Astrocyte of the spinal cord (primary cell): Measurements from ENCODE around the gene DBNL.

Experiments used
- DNase-seq: peaks from one replicate; pipeline ENCODE4 v3.0.0; 2011; ENCODE audit warnings: low read depth, low spot score
- H3K4me3 ChIP-seq: 2 replicates; pipeline ENCODE4 v1.5.1; 2011; ENCODE audit warnings: low read depth, mild to moderate bottlenecking, low read length, moderate library complexity
- in situ Hi-C: cut with HindIII; loops from 2 replicates; pipeline ENCODE4 v1.10.0; 2017; ENCODE audit warnings: low sequenced_read_pairs
- TF ChIP-seq, protein P1 (sequence below): IDR thresholded peaks from 2 replicates; pipeline ENCODE4 v1.5.1; 2012; ENCODE audit warnings: low read depth, mild to moderate bottlenecking, low read length, inconsistent platforms

Gene DBNL

DNA sequence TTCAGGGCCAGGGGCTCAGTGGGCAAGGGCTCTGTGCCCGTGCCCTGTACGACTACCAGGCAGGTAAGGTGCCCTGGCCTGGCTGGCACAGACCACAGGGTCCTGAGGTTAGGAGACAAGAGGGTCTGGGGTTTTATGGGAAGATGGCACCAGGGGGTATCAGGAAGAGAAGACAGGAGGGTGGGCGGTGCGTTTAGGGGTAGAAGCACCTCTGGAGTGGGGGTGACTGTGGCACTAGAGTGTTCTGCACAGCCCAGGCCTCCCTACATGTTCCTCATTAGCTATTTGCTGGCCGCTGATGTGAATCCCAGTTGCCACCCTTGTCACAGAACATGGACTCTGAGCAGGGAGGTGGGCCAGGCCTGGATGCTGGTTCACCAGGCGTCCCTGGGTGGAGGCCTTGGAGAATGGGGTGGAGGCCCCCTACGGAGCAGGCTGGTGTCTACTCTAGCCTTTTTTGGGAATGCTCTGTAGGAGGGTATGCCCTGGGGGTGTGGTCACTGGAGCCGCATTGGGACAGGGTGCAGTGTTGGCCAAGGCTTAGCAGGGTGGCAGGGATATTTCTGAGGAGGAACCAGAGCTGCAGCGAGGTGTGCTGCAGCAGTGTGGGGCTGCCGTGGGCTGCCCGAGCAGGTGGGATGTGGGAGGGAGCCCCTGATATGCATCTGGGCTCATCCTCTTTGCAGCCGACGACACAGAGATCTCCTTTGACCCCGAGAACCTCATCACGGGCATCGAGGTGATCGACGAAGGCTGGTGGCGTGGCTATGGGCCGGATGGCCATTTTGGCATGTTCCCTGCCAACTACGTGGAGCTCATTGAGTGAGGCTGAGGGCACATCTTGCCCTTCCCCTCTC, 15.8 kb downstream of the DBNL start:
- in situ Hi-C loops = no loop called here
- TF ChIP-seq, protein P1, sequence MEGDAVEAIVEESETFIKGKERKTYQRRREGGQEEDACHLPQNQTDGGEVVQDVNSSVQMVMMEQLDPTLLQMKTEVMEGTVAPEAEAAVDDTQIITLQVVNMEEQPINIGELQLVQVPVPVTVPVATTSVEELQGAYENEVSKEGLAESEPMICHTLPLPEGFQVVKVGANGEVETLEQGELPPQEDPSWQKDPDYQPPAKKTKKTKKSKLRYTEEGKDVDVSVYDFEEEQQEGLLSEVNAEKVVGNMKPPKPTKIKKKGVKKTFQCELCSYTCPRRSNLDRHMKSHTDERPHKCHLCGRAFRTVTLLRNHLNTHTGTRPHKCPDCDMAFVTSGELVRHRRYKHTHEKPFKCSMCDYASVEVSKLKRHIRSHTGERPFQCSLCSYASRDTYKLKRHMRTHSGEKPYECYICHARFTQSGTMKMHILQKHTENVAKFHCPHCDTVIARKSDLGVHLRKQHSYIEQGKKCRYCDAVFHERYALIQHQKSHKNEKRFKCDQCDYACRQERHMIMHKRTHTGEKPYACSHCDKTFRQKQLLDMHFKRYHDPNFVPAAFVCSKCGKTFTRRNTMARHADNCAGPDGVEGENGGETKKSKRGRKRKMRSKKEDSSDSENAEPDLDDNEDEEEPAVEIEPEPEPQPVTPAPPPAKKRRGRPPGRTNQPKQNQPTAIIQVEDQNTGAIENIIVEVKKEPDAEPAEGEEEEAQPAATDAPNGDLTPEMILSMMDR = no peak
- H3K4me3 ChIP-seq = no peak overlapping the region
- no peak for DNase-seq

DNA sequence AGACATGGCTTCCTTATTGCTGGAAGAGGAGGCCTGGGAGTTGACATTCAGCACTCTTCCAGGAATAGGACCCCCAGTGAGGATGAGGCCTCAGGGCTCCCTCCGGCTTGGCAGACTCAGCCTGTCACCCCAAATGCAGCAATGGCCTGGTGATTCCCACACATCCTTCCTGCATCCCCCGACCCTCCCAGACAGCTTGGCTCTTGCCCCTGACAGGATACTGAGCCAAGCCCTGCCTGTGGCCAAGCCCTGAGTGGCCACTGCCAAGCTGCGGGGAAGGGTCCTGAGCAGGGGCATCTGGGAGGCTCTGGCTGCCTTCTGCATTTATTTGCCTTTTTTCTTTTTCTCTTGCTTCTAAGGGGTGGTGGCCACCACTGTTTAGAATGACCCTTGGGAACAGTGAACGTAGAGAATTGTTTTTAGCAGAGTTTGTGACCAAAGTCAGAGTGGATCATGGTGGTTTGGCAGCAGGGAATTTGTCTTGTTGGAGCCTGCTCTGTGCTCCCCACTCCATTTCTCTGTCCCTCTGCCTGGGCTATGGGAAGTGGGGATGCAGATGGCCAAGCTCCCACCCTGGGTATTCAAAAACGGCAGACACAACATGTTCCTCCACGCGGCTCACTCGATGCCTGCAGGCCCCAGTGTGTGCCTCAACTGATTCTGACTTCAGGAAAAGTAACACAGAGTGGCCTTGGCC, 16.6 kb downstream of the DBNL start:
- H3K4me3 ChIP-seq = no peak overlapping the region
- in situ Hi-C loops = no loop called here
- DNase-seq = no peak
- TF ChIP-seq, protein P1 = no peak

DNA sequence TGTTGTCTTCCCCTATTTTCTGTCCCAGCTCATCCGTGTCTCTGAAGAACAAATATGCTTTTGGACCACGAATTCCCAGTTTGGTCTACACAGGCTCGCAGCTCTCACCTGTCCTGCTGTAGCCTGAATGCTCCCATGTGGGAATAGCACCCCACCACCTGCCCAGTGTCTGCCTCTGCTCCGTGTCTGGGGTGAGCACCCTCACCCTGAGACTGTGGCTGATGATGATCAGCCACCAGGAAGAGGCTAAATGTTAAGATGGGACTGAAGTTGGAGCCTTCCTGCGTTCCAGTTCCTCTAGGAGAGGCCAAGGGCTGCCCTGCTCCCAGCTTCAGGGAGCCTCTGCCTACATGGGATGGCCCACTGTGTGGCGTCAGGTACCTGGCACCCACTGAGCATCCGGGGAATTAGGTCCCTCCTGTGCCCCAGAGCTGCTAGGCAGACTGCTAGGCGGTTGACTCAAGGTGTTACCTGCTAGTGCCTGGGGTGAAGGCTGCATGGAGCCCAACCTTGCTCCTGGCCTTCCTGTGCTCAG, 17.2 kb downstream of the DBNL start:
- in situ Hi-C loops = no loop called here
- TF ChIP-seq, protein P1 = no peak
- H3K4me3 ChIP-seq = no peak overlapping the region
- DNase-seq = no peak

DNA sequence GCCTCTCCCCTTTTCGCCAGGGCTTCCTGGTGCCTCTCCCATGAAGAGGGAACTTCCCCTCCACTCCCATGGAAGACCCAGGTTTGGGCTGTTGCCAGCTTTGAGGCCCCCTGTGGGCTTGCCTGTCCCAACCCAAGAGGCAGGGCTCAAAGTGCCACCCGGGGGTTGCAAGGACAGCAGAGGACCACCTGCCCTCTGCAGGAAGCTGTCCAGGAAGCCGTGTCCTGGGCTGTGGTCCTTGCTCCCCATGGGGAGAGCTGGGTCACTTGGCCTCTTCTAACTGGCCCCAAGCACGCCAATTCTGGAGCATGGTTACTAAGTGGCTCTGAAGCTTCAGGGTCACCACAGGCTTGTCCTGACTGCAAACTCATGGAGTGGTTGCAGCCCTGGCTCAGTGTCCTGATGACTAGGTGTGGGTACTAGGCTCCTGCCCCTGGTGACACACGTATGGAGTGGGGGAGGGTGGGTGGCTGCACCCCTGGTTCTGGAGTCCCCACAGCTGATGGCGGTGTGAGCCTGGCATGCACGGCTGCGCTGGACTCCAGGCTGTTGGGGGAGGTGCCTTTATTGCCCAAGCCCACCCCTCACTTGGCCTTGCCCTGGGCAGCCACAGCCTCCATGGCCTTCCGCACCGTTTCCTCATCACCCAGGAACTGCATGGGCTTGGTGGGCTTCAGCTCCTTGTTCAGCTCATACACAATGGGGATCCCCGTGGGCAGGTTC, 17.8 kb downstream of the DBNL start:
- in situ Hi-C loops = no loop called here
- H3K4me3 ChIP-seq = no peak overlapping the region
- TF ChIP-seq, protein P1 = no peak
- DNase-seq = no peak

DNA sequence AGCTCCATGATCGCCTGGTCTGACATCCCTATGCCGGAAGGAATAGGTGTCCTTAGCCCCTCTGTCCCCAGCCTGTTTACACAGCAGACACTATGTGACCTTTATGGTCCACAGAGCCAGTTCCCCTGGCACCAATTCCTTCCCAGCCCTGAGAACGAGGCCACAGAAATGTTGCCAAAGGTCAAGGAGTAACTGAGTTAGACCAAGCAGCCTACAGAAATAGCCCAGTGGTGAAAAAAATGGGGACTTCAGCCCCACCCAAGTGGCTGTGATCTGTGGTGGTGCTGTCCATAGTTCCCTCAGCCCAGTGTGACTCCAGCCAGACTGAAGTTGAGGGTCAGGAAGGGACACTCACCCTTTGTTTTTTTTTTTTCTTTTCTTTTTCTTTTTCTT, 18.4 kb downstream of the DBNL start:
- no peak overlapping the region for H3K4me3 ChIP-seq
- TF ChIP-seq, protein P1 = no peak
- no peak for DNase-seq
- in situ Hi-C loops = no loop called here

DNA sequence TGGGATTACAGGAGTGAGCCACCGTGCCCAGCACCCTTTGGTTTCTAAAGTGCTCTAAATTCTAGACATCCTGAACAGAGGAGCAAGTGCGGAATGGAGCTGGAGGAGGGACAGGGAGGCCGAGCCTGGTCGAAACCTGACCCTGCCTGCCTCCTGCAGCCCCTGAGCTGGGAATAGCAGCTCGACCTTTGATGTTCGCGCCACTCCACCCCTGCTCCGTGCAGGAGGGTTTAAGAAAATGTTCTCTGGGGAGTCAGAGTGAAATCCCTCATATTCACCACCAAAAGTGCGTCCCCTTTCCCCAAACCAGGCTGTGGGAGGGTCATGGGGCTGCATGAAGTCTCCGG, 19.0 kb downstream of the DBNL start:
- in situ Hi-C loops = no loop called here
- DNase-seq = no peak
- no peak overlapping the region for H3K4me3 ChIP-seq
- TF ChIP-seq, protein P1 = no peak
